CD4-positive, alpha-beta T cell treated with Interleukin-12 subunit alpha and Interleukin-12 subunit beta, for 1 hour (primary cell): Measurements from ENCODE around the gene RIT1.

Experiments
- DNase-seq: peaks from one replicate; pipeline ENCODE4 v3.0.0-alpha.2; 2020

RIT1 gene

DNA sequence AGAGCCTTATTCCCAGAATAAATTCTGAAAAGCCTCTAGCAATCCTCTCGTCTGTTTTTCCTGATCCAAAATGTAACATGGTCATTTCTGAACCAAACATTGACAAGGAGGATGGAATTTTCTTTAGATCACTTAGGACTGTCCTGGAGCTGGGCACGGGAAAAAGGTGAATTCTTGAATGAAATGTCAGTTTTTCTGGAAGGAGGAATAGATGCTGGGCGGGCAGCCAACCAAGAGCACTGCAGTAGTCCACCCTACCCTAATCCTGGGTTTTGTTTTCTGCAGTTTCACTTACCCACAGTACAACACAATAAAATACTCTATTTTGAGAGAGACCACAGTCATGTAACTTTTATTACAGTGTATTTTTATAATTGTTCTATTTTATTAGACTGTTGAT lies 20.9 kb downstream of the RIT1 start:
- DNase-seq: no peak

DNA sequence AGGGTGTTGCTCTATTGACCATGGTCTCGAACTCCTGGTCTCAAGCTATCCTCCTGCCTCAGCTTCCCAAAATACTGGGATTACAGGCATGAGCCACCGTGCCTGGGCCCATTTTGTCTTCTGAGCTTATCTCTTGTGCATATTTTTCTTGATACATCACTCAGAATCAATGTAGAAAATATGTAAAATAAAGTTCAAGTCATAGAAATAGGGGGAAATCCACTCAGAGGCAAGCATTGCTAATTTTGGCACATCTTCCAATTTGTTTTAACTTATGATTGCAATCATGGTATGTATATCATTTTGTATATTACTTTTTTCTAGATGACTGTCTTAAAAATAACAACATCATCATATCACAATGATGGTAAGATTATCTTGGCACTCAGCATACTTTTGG lies 21.6 kb downstream of the RIT1 start:
- no peak for DNase-seq

- DNase-seq: no peak
Measured at GRCh38 chr1:155888481-155888880, 22.7 kb downstream of the RIT1 start.

DNA sequence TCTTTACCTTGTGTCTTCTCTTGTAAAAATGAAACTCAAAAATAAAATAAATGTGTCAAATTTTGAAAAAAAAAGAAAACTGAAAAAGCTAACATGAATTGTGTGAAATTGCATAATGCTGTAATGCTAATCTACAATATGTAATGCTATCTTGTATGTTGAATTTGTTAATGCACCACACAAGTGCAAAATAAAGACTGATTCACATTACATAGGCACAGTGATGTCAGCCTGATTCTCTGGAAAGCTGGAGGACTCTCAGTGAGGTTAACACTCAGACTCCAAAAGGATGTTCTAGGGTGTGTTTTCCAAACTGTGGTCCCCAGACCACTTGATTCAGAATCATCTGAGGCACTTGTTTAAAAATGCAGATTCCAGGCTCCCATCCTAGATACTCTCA lies 26.2 kb downstream of the RIT1 start:
- DNase-seq: no peak

- DNase-seq: no peak
Measured at GRCh38 chr1:155884031-155884960, 26.9 kb downstream of the RIT1 start.

DNA sequence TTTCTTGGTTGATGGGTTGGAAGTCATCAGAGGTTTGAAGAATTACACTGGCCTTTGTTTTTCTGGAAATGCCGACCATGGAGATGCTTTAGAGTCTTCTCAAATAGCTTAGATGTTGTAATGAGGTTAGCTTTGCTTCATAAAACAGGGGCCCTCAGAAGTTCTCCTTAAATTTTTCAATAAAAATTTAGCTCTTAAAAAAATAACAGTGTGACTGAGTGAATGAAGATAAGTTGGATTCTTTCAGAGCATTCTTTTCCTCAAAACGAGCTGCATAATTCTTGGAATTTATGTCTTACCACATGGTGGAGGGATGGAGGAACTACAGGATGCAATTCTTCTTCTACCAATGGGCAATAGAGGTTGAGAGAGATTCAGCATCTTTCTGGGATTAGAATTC lies 28.4 kb downstream of the RIT1 start:
- no peak for DNase-seq

DNA sequence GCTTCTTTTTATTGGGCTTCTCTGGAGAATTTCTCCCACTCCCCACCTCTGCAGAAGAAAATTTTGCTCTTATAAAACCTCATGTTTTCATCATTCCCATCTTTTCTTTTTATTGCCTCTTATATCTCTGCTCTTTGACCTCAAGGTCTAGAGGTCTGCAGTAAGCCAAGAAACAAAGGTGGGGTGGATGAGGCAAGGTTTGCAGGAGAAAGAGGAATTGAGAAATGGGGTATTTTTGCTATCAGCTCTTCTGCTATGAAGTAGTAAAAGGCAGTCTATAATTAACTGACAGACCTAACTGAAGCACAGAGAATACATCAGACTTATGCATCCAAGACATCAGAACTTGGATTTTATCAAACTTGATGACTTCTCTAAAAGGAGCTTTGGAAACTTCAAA lies 28.9 kb downstream of the RIT1 start:
- DNase-seq: no peak

- no peak for DNase-seq
Measured at GRCh38 chr1:155880950-155881349, 30.2 kb downstream of the RIT1 start.

GRCh38 chr1:155880251-155880650 lies 30.9 kb downstream of the RIT1 start:
- no peak for DNase-seq

DNA sequence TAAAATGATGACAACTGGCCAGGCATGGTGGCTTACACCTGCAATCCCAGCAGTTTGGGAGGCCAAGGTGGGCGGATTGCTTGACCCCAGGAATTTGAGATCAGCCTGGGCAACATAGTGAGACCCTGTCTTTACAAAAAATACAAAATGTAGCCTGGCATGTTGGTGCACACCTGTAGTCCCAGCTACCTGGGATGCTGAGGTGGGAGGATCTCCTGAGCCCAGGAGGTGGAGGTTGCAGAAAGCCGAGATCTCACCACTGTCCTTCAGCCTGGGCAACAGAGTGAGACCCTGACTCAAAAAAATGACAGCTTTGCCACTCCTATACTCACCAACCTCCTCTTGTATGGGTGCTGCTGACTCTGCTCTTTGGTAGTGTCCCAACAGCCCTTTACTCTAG lies 33.2 kb downstream of the RIT1 start:
- no peak for DNase-seq

DNA sequence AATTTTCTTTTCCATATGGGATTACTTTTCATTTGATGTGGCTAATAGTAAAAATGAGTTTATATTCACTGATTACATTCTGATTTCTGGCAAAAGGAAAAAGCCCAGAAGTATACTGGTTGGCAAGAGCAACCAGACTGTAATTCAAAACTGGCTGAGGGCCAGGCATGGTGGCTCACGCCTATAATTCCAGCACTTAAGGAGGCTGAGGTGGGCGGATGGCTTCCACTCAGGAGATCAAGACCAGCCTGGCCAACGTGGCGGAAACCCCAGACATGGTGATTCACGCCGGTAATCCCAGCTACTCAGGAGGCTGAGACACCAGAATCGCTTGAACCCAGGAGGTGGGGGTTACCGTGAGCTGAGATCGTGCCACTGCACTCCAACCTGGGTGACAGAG lies 37.3 kb downstream of the RIT1 start:
- no peak for DNase-seq

DNA sequence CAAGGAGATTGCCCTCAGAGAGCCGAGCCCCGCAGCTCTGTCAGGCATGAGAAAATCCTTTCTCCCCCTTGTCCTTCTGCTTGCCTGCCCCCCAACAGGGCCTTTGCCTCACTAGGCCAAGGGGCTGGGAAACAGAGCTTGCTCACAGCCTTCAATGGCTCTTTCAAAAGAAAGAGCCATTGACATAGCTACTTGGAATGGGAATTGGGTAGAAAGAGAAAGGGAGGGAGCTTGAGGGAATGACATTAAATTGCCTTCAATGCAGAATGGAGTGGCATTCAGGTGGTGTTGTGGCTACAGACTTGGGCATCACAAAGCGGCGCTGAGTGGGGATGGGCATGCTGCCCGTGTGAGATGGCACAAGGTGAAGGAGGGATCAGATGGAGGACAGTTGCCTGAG lies 38.6 kb downstream of the RIT1 start:
- DNase-seq: no peak

DNA sequence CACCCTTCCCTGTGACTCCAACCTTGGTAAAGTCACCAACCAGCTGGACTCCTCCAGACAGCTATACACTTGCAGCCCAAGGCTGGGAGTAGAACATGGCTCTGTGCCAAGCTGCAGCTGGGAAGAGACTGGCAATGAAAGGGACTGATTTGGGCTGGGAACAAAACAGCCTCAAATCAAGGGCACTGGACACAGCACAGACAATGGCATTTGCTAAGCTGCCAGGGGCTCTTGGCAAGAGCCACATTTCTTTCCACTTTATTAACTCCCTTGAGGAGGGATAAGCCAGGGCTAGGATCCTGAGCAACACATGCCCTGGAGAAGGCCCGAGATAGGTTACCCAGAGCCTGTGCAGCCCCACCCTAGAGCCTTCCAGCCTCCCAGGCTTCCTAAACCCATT lies 39.8 kb downstream of the RIT1 start:
- DNase-seq: no peak

DNA sequence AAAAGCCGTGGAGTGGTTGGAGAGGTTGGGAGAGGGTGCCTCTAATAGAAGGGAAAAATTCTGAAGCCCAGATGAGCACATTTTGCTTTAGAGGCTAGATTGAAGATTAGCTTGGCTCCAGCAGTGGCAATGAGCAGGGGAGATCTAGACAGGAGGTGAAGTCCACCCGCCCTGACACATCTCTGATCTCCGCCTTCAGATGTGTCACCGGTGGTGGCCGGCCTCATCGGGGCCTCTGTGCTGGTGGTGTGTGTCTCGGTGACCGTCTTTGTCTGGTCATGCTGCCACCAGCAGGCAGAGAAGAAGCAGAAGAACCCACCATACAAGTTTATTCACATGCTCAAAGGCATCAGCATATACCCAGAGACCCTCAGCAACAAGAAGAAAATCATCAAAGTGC lies 43.4 kb downstream of the RIT1 start:
- DNase-seq: no peak

DNA sequence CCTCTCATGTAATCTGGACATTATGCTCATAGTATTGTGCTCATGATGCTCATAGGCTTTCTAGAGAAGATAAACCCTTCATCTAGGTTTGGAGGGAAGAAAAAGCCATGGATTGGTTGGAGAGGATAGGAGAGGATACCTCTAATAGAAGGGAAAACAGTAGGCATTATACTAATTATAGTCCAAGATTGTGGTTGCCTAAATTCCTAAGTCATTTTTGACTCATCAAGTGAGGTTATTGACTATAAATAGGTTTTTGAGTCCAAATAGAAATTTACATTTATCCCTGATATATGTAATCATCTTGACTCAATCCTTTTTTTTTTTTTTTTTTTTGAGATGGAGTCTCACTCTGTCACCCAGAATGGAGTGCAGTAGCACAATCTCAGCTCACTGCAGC lies 46.8 kb downstream of the RIT1 start:
- no peak for DNase-seq

DNA sequence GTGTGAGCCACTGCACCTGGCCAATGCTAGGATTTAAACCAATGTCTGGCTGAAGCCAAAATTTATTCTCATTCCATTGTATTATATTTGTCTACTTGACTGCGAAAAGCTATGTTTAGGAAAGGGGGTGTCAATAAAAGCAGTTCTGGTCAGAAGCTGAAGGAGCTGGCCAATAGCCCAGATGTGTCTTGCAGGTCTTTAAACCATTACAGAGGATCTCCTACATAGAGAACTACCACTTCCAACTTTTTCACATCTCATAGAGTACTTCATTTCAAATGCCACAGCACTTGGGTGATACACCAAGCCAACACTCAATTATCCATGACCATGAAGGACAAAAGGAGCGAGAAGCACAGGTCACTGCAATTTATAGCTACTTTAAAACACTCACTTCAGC lies 49.3 kb downstream of the RIT1 start:
- no peak for DNase-seq

- no peak for DNase-seq
Measured at GRCh38 chr1:155860970-155861510, 50.1 kb downstream of the RIT1 start.

DNA sequence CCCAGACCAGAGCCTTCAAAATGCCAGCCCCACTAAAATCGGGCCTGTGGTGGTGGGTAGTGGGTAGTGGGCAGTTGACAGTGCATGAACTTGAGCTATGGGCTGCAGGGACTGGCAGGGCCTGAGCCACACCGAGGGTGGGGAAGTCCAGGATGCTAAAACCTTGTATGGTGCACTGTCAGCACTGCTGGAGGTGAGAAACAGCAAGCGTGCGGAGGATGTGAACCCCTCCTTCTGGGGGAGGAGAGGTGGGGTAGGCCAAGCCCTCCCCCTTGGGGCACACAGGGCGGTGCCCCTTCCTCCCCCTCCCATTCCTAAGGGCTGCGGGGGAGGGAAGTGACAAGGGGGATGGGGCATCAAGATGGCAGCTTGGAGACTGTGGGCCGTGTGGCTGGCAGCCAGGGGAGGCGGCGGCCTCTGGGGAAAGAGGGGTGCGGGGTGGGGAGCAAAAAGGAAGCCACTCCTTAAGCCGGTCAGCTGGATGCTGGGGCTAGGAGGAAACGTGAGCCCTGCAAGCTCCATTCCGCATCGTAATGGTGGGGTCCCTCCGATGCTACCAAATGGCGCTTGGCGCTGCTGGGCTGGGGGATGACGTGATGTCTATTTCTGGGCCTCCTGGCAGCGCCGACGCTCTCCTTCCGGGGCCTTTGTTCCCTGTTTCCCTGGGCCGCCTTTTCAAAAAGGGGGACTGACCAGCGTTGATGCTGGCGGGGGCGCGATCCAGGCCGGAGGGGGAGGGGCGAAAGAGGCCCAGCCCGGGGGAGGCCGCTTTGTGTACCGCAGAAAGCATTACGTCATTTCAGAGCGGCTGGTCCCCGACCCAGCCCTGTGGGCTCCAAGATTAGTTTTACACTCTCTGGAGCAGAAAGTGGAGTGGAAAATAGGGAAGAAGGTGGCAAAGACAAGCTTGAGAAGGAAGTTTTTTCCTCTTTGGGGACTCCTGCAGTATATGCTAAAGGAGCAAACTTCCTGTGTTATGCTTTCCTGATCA lies 51.0 kb downstream of the RIT1 start:
- peak; percentile 85 for DNase-seq

DNA sequence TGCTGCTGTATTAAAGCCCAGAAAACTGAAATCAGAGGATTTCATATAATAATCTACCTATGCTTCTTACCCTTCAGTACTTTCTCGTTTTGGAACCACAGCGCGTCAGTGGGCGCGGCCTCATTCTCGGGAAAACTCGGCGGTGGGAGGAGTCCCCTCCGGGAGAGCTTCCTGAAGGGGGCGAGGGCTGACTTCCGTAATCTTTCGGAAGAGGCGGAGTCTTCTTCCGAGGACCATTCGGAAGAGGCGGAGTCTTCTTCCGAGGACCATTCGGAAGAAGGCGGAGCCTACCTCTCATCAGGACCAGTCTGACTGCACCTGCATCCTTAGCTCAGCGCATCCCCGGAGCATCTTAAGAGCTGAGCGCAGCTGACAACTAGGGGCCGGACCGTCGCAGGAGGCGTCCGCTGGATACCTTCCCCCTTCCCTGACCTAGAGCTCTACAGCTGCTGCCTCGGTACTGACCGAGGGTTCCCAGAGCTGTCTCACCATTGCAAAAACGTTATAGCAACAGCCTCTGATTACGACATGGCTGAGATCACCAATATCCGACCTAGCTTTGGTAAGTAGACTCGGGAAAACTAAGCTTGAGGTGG lies 51.8 kb downstream of the RIT1 start, which contains the start of gene SYT11:
TSS of gene SYT11 (plus strand) at position 334 of the 596 bp plus-strand sequence. CDS start at position 529, 195 bp downstream.
- peak; percentile 96 for DNase-seq

GRCh38 chr1:155858800-155859233 lies 52.3 kb downstream of the RIT1 start:
- no peak for DNase-seq

GRCh38 chr1:155856975-155857930 lies 53.9 kb downstream of the RIT1 start, which contains the start of gene GON4L:
Gene GON4L (minus strand): TSS chr1:155857214. CDS start chr1:155853780, 3,434 bp downstream.
- DNase-seq: peak; percentile 92
